MM.1S (cell line): Measurements from ENCODE around the gene SAMMSON.

Experiments used
- EZH2 ChIP-seq: fragments of 300-600 bp; sonication (generic); optimal IDR thresholded peaks from 2 replicates; pipeline ENCODE3; 2017; ENCODE audit warnings: low read depth, mild to moderate bottlenecking, antibody characterized with exemption, low read length, mixed read lengths
- EZH2phosphoT487 ChIP-seq: fragments of 300-600 bp; sonication (generic); IDR thresholded peaks from 2 replicates; pipeline ENCODE4 v1.6.1; 2018; ENCODE audit warnings: antibody characterized with exemption, low read length
- TF ChIP-seq, protein P1 (sequence below): fragments of 300-600 bp; sonication (generic); IDR thresholded peaks from 2 replicates; pipeline ENCODE4 v1.5.1; 2016; ENCODE audit warnings: antibody characterized with exemption, low read length, mixed read lengths

DNA sequence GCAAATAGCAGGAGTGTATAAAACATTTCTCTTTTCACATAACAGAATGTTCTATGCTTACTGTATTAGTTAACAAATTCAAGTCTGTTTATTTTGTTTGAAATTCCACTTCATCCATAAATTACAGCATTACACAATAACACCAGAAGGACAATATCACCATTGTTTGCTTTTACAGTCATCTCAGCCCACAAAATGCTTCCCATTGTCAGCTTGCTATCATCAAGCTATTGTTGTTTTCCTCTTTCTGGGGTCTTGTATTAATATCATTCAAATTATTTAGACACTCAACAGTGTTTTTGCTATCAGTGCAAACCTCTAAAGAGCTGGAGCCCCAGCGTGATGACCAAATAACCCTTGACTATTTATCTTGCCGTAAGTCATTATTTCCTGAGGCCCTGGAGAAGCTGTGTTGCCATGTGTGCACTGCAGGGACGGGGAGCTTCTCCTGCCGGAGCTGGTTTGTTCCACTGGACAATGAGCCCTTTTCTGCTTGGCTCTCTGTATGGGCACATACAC lies 1.1 kb downstream of the SAMMSON start:
- TF ChIP-seq, protein P1, sequence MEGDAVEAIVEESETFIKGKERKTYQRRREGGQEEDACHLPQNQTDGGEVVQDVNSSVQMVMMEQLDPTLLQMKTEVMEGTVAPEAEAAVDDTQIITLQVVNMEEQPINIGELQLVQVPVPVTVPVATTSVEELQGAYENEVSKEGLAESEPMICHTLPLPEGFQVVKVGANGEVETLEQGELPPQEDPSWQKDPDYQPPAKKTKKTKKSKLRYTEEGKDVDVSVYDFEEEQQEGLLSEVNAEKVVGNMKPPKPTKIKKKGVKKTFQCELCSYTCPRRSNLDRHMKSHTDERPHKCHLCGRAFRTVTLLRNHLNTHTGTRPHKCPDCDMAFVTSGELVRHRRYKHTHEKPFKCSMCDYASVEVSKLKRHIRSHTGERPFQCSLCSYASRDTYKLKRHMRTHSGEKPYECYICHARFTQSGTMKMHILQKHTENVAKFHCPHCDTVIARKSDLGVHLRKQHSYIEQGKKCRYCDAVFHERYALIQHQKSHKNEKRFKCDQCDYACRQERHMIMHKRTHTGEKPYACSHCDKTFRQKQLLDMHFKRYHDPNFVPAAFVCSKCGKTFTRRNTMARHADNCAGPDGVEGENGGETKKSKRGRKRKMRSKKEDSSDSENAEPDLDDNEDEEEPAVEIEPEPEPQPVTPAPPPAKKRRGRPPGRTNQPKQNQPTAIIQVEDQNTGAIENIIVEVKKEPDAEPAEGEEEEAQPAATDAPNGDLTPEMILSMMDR = no peak
- TF ChIP-seq EZH2 = no peak
- TF ChIP-seq EZH2phosphoT487 = no peak
